Retina (tissue), 1 donor: Measurements from ENCODE around the gene LAMTOR4.
A peak's percentile ranks its signal among the peaks of the same experiment; 100 is the strongest.

Experiments used
- DNase-seq: peaks from one replicate; pipeline ENCODE4 v3.0.0-alpha.2; 2016

LAMTOR4 gene

DNA sequence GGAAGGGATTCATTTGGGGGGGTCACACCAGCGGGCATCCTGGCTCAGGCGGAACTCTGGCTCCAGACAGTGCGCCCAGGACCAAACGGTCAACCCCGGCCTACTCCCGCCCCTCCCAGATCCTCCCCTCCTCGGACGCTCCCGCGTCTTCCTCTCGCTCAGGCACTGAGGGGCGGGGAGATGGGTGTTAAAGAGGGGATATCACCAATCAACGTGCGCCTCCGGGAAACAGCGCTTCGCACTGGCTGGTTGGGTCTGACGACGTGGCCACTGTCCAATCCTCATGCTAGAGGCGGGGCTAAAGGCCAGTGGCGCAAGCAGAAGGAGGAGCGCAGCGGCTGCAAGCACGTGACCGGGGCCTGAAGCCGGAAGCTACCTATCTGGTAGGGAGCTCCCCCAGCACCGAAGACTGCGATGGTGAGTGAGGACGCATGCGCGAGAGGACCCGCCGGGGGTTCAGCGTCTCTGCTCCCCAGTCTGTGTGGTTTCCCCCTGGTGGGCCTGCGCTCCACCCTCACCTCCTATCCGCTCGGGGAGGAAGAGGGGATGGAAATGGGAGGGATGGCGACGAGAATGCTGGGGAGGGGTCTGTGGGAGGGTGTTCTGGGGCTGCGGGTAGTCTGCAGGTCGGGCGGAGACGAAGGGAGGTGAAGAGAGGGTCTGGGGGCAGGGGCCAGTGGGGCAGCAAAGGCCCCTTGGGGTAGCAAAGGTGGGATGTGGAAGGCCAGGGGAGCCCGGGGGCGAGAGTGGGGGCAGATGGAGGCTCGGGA lies at the start of gene LAMTOR4:
LAMTOR4 (plus strand) TSS at position 360 of the 770 bp plus-strand sequence; CDS start at position 415, 55 bp downstream.
- peak; percentile 94 for DNase-seq

DNA sequence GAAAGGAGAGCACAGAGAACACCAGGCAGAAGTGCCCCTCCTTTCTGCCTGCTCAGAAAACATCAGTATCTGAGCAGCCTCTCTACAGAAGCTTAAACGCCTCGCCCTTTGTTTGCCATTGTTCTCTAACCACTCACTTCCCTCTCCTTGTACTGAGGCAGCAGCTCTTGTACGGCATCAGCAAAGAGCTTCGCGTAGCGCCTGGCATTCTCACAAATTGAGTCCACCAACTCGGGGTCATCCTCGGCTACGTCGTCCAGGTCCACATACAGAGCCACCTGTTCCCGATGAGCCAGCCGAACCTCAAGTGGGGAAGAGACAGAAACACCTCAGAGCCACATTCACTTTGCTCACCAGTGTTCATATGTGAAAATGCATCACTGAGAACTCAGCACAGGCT lies 49.3 kb upstream of the LAMTOR4 start:
- no peak for DNase-seq

DNA sequence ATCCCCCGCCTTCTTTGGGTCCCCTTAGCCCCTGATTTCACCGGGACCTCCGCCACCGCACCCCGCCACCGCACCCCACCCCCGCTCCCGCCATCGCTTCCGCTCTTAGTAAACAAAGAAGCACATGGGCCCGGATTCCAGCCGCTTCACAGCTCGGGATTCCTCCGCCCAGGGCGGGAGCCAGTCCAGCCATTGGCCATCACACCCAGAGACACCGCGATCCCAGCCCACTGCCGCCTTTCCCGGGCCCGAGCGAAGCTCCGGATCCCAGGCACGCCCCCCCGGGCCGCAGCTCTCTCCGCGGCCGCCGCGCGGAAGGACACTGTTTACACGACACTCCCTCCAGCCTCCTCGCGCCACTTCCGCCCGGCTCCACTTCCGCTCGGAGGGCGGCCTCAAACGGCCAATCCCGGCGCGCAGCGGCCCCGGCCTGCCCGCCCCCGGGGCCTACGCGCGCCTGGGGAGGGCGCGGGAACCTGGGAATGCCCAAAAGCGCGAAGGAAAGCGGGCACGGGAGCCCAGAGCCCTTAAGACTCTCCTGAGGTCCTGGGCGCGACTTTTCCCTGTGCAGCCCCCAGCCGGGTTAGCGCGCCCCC lies 48.2 kb upstream of the LAMTOR4 start:
- peak; percentile 98 for DNase-seq

DNA sequence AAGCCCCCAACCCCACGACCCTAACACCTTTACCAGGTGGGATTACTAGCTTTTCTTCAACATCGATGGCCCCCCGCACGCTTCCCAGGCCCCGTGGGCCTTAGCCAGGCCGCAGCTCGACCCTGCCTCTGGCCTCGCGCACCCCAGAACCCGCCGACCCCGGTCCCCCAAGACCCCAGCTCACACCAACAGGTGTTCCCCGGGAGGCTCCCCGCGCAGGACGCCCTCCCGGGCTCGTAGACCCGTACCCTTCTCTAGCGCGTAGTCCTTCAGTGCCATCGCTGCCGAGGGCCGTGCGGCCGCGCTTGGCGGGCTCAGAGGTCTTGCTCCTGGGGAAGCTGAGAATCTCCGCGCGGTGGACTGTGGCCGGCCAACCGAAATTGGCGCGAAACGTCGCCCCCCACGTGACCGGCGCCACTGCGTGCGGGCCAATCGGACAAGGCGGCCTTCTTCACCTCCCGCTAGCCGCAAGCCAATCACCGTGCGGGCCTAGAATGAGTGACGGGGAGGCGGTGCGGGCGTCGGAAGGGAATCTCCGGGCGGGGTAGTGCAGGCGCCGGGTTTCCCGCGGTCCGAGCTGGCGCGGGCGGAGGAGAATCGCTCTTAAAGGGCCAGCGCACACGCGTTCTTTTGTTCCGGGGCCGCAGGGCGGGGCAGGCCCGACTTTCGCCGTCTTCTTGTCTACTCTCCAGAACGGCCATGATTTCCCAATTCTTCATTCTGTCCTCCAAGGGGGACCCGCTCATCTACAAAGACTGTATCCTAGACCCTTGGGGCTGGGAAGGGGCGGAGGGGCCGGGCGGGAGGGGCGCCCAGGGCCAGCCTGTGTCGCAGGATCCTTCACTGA lies 47.5 kb upstream of the LAMTOR4 start, which contains the start of the genes AP4M1 and MCM7:
AP4M1 (plus strand) TSS at position 628 of the 847 bp plus-strand sequence; CDS start at position 700, 72 bp downstream.
MCM7 (minus strand) TSS at position 382 of the 847 bp plus-strand sequence; CDS start at position 279, 103 bp downstream.
- peak; percentile 98 for DNase-seq

DNA sequence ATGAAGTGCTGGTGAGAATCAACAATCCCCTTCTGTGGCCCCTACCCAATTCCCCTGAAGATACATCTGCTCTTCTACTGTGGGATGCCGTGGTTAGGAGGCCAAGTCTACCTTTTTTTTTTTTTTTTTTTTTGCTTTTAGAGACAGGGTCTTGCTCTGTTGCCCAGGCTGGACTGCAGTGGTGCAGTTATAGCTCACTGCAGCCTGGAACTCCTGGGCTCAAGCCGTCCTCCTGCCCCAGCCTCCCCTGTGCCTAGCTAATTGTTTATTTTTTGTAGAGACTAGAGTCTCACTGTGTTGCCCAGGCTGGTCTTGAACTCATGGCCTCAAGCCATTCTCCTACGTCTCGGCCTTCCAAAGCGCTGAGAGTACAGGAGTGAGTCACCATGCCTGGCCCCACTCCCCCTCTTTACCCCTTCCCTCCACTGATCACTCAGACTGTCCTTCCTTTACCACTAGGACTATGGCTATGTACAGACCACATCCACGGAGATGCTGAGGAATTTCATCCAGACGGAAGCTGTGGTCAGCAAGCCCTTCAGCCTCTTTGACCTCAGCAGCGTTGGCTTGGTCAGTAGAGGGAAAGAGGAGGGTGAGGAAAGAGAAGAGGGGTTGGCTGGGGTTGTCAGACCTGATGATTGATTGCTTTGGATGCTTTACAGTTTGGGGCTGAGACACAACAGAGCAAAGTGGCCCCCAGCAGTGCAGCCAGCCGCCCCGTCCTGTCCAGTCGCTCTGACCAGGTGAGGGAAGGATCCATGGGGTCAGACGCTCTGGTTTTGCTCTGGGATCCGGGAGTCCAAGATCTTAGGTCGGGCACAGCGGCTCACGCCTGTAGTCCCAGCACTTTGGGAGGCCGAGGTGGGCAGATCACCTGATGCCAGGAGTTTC lies 45.5 kb upstream of the LAMTOR4 start:
- DNase-seq, result no peak

DNA sequence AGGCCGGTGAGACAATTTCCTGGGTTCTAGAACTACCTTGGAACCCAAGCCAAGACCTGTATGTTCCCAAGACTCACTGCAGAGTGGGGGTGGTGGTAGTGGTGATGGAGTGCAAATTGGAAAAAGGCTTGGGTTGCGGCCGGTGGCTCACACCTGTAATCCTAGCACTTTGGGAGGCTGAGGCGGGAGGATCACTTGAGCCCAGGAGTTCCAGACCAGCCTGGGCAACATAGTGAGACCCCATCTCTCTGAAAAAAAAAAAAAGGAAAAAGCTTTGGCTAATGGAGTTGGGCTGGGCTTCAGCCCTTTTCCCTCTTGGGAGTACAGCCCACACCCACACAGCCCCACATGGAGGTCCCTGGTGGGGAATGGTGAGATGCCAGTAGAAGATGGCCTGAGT lies 43.2 kb upstream of the LAMTOR4 start:
- DNase-seq, result no peak

DNA sequence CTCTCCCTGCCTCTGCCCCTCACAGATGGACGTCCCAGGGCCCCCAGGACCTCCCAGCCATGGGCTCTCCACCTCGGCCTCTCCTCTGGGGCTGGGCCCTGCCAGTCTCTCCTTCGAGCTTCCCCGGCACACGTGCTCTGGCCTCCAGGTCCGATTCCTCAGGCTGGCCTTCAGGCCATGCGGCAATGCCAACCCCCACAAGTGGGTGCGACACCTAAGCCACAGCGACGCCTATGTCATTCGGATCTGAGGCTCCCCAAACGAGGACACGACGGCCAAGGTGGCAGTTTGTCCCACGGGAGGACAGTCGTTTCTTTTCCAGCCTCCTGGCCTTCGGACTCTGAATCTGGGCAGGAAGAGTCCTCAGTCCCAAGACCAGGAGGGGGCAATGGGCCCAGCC lies 42.1 kb upstream of the LAMTOR4 start:
- DNase-seq, result no peak

DNA sequence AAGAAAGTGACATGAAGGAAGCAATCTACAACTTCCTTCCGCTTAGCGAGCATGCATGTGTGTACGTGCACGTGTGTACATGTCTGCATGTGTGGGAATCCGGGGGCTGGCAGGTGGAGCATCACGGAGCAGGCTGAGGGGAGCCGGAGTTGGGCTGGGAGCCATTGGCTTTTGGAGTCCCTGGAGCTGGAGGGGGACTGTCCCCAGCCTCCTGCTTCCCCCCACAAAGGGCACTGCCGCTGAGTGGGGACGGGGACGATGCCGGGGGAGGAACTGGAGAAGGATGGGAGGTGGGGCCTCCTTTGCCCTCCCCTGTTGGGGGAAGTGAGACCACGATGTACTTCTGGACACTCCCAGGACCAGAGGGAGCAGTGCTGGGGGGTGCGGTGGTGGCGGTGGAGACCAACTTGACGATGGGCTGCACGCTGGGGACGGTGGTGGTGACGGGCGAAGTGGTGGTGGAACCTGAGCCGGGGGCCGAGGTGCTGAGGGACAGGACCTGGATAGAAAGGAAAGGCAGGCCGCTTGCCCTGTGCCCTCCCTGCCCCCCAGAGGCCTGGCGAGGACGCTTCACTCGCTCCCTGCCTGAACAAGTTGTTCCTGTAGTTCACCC lies 41.5 kb upstream of the LAMTOR4 start:
- DNase-seq, result no peak

DNA sequence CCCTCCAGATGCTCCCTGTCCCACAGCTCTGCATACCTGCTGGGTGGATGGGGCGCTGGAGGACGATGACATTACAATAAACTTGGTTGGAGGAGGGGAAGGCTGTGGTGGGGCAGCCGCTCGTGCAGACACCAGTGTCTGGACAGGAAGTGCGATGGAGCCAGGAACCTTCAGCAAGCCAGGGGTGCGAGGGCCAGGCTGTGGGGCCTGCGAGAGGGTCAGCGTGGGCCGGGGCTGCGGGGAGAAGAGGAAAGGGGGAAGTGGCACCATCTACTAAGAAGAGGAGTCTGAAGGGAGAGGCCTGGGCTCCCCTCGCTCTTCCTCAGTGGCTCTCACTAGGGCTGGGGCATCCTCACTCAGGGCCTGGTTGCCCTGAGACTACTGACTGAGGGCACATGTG lies 40.8 kb upstream of the LAMTOR4 start:
- no peak for DNase-seq

DNA sequence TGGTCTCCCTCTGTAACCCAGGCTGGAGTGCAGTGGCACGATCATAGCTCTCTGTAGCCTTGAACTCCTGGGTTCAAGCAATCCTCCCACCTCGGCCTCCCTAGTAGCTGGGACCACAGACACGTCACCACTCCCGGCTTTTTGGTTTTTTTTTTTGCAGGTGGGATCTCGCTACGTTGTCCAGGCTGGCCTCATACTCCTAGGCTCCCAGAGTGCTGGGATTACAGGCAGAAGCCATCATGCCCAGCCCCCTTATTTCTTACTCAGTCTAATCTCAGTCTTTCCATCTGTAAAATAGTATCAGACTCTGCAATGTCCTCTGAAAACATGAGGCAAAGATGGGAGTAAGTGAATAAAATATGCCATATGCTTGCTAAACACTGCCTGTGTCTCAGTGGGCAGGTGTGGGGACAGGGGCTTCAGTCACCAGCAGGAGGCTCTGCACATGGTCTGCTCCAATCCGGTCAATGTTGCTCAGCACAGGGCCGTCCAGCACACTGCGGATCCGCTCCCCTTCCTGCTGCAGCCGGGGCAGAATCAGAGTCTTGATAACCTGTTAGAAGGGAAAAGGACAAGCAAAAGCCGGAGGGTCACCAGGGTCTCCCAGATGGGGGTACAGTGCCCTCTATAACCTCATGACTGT lies 39.1 kb upstream of the LAMTOR4 start:
- DNase-seq, result no peak

DNA sequence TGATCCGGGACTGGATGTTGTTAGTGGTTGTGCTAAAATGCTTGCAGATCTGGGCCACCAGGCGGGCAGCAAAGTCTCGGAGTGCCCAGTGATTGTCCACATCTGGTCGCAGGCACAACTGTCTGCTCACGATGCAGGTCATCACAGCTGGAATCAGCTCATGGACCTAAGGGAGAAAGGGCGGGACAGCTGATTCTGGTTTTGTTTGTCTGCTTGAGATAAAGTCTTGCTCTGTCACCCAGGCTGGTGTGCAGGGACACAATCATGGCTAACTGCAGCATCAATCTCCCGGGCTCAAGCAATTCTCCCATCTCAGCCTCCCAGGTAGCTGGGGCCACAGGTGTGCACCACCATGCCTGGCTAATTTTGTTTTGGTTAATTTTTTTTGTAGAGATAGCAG lies 37.6 kb upstream of the LAMTOR4 start:
- DNase-seq, result no peak

DNA sequence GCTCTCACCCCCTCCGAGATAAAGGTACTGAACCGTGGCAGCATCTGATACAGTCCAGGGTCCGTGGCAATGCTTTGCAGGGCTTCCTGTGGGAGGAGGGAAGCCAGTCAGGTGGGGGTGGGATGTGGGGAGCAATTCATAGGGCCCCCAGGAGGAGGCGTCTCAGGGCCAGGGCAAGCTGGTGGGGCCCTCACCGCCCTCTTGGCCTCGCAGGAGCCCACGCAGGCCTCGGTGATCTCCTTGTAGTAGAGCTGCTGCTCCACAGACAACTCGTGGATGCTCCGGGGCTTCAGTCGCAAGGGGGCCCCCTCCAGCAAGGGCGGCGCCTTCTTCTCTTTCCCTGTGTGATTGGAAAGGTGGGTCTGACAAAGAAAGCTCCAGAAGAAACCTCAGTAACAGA lies 36.8 kb upstream of the LAMTOR4 start:
- no peak for DNase-seq

DNA sequence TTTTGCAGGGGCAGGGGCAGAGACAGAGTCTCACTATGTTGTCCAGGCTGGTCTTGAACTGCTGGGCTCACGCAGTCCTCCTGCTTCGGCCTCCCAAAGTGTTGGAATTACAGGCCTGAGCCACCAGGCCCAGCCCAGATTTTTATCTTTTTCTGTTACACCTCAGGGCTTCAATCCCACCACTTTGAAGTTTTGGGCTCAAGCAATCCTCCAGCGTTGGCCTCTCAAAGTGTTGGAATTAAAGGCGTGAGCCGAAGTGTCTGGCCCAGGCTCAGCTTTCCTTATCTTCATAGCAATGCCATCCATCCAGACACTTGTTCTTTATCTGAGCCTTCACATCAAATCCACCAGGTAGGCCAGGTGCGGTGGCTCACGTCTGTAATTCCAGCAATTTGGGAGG lies 33.7 kb upstream of the LAMTOR4 start:
- no peak for DNase-seq

DNA sequence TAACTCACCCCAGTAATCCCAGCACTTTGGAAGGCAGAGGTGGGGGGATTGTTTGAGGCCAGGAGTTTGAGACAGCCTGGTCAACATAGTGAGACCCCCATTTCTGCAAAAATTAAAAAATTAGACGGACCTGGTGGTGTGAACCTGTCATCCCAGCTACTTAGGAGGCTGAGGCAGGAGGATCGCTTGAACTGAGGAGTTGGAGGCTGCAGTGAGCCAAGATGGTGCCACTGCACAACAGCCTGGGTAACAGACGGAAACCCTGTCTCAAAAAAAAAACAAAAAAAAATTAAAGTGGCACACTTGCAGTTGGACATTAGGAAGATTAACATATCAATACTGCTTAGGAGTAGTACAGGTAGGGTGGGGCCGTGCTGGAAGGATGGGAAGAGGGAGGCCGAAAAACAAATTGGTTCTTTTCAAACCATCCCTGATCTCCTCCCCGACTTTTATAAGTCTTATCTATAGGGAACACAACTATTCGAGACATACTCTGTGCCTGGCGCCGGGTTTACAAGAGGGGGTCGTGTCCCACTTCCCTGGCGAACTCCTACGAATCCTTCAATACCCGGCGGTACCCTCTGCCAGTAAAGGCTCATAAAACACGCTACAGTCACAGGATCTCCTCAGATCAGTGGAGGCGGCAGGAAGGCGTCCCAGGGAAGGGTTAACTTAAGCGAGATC lies 30.2 kb upstream of the LAMTOR4 start:
- DNase-seq, result no peak

DNA sequence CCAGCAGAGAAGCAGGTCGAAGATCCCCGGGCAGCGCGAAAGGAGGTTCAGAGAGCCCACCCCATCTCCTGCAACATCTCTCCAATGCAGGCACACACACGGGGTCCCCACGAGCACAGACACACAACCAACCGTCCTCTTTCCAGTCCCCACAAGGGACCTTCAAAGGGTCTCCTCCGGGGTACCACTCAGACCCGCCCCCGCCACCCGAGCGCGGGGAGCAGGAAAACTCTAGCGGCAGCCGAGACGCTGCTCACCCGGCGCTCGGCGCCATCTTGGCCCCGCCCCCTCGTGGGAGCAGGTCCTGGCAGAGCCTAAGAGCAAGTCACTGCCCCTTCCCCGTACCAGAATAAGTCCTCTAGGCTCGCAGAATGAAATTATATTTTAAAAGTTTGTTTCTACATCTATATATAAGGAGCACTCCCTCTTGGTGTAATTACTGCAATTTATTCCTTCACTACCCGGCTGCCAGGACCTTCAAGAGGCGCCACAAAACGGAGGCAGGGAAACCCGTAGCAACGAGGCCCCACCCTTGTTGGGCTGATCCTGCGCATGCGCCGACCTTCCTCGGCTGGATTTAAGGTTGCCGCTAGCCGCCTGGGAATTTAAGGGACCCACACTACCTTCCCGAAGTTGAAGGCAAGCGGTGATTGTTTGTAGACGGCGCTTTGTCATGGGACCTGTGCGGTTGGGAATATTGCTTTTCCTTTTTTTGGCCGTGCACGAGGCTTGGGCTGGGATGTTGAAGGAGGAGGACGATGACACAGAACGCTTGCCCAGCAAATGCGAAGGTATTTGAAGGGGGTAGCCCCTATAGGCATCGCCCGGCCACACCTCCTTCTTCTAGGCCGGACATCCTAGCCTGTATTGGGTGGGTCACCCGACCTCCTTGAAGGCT lies 29.4 kb upstream of the LAMTOR4 start, which contains the start of the genes CNPY4 and TAF6:
CNPY4 (plus strand) TSS at position 563 of the 898 bp plus-strand sequence; CDS start at position 674, 111 bp downstream.
TAF6 (minus strand) TSS at position 287 of the 898 bp plus-strand sequence. CDS start 5,149 bp downstream, outside the sequence.
- DNase-seq, result peak; percentile 98

DNA sequence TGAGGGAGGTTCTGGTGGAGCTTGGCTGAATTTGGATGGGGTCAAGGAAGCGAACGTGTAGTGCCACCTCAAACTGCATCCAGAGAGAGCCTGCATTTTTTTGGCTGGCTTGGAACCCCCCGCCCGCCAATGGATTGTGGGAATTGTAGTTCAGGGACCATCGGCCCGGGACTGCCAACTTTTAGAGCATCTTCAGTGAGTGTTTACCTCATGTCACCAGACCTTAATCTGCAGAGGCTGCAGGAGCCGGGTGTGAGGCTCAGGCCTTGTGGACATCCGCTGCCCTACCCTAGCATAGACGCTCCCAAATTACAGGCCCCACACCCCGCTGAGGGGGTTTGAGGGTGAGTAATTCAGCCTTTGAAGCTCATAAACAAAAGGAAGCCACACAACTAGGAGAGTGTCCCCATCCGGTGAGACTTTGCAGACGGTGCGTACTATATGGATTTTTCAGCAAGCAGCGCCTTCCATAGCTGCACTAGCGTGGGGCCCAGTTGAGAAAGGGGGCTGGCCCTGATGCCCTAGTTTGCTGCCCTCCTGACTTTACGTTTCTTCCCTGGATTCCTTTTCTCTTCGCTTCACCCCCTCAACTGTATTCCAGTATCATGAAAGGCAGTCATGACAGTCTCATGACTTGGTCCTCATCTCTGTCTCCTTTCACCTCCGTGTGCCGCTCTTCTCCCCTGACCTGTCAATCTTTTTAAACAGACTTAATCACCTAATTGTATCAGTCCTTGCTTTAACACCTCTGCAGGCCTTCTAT lies 28.6 kb upstream of the LAMTOR4 start:
- DNase-seq, result no peak

DNA sequence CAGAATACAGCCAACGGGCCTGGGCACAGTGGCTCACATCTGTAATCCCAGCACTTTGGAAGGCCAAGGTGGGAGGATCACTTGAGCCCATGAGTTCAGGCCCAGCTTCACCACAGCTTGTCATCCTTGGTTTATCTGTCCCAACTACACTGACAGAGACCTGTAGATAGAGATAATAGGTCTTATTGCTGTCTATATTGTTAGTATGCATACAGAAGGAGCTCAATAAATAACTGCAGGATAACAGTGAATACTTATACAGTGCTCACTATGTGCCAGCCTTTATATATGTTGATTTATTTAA lies 28.0 kb upstream of the LAMTOR4 start:
- DNase-seq, result no peak

DNA sequence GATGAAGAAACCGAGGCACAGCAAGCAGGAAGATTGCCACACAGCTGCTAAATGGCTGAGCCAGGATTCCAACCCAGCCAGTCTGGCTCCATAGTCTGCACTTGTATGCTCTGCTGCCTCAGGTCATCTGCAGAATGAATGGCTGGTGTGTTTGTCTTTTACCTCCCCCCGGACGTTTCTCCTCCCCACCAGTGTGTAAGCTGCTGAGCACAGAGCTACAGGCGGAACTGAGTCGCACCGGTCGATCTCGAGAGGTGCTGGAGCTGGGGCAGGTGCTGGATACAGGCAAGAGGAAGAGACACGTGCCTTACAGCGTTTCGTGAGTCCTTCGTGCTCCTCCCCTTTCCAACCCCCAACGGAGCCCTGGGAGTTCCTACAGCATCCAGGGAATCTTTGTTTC lies 26.7 kb upstream of the LAMTOR4 start:
- DNase-seq, result no peak

DNA sequence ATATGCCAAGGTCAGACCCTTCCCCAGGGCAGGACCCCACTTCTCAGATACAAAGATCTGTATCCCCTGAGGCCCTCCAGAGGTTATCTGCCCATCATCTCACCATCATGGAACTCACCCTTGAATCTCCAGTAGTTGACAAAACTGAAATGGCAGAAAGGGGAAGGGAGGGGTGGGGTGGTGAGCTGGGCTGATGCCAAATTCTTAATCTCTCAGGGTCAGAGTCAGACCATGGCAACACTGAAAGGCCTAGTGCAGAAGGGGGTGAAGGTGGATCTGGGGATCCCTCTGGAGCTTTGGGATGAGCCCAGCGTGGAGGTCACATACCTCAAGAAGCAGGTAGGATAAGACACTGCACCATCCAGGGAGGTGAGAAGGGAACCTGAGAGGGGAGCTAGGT lies 26.1 kb upstream of the LAMTOR4 start:
- DNase-seq, result no peak
